ENCODE measurements around the gene FBXW9. TPM values are rescaled to one million over a fixed set of nuclear protein-coding genes. Genes with fewer than 3 reads are reported as not detected.

FBXW9 gene
- total RNA-seq, 1 experiment from 2014 or later = 15.4 TPM

GRCh38 chr19:12668346-12668745 lies 28.1 kb downstream of the FBXW9 start:
- CTCF ChIA-PET = no interaction called here

GRCh38 chr19:12667731-12668302 lies 28.6 kb downstream of the FBXW9 start:
- H3K36me3 ChIP-seq (ENCODE audit: insufficient read depth, low read length, poor library complexity, severe bottlenecking) = peaks cover 8% of the 10 kb centered on the region
- no peak for DNase-seq (ENCODE audit: low spot score)
- no peaks in the 10 kb centered on the region for H3K9me3 ChIP-seq (ENCODE audit: low read depth, low read length, poor library complexity, severe bottlenecking)
- peaks cover 18% of the 10 kb centered on the region for H3K4me1 ChIP-seq (ENCODE audit: insufficient read depth, low read length, poor library complexity, severe bottlenecking)
- H3K27me3 ChIP-seq (replicated peaks; ENCODE audit: insufficient read depth, low read depth, low read length, poor library complexity) = no peaks in the 10 kb centered on the region
- H3K4me3 ChIP-seq (ENCODE audit: low read depth, low read length, poor library complexity, severe bottlenecking) = peak overlapping the region; percentile 89
- ChIA-PET POLR2A (ENCODE audit: low non-redundant PET) (no interaction called here), CTCF (no interaction called here)
- TF ChIP-seq CTCF (conservative IDR thresholded peaks at IDR 0.05; ENCODE audit: low read depth, low read length) (no peak), EZH2 (IDR thresholded peaks at IDR 0.05; ENCODE audit: borderline replicate concordance, low read depth, low read length, poor library complexity, severe bottlenecking) (no peak)
- no peak overlapping the region for H3K27ac ChIP-seq (ENCODE audit: low read depth, low read length, poor library complexity, severe bottlenecking)
- no TSS peak for BruUV-seq (replicated peaks)
- intact Hi-C loops (cut with micrococcal nuclease; ENCODE audit: unreplicated experiment) = no loop called here

More at GRCh38 chr19:12668346-12668745, 28.1 kb downstream of the FBXW9 start:
- no TSS peak for BruUV-seq (replicated peaks)
- no peak for TF ChIP-seq CTCF (conservative IDR thresholded peaks at IDR 0.05; ENCODE audit: low read depth, low read length)
- no peak for TF ChIP-seq EZH2 (IDR thresholded peaks at IDR 0.05; ENCODE audit: borderline replicate concordance, low read depth, low read length, poor library complexity, severe bottlenecking)
- Histone ChIP-seq H3K4me3 (ENCODE audit: low read depth, low read length, poor library complexity, severe bottlenecking) (peak overlapping the region; percentile 89), H3K27ac (ENCODE audit: low read depth, low read length, poor library complexity, severe bottlenecking) (peak overlapping the region; percentile 97), H3K36me3 (ENCODE audit: insufficient read depth, low read length, poor library complexity, severe bottlenecking) (peaks cover 12% of the 10 kb centered on the region), H3K9me3 (ENCODE audit: low read depth, low read length, poor library complexity, severe bottlenecking) (no peaks in the 10 kb centered on the region), H3K27me3 (replicated peaks; ENCODE audit: insufficient read depth, low read depth, low read length, poor library complexity) (no peaks in the 10 kb centered on the region), H3K4me1 (ENCODE audit: insufficient read depth, low read length, poor library complexity, severe bottlenecking) (peaks cover 18% of the 10 kb centered on the region)
- POLR2A ChIA-PET (ENCODE audit: low non-redundant PET) = no interaction called here
- DNase-seq (ENCODE audit: low spot score) = no peak
- intact Hi-C loops (cut with micrococcal nuclease; ENCODE audit: unreplicated experiment) = no loop called here

- TF ChIP-seq CTCF (conservative IDR thresholded peaks at IDR 0.05; ENCODE audit: low read depth, low read length) = no peak
- no peak for TF ChIP-seq EZH2 (IDR thresholded peaks at IDR 0.05; ENCODE audit: borderline replicate concordance, low read depth, low read length, poor library complexity, severe bottlenecking)
- H3K27me3 ChIP-seq (replicated peaks; ENCODE audit: insufficient read depth, low read depth, low read length, poor library complexity) = no peaks in the 10 kb centered on the region
- intact Hi-C loops (cut with micrococcal nuclease; ENCODE audit: unreplicated experiment) = no loop called here
- peak within 1 kb of the TSS; percentile 78 for H3K27ac ChIP-seq (ENCODE audit: low read depth, low read length, poor library complexity, severe bottlenecking)
- H3K4me3 ChIP-seq (ENCODE audit: low read depth, low read length, poor library complexity, severe bottlenecking) = peak within 1 kb of the TSS; percentile 69
- DNase-seq (ENCODE audit: low spot score) = peak; percentile 90
- peaks cover 18% of the 10 kb centered on the region for H3K4me1 ChIP-seq (ENCODE audit: insufficient read depth, low read length, poor library complexity, severe bottlenecking)
- H3K9me3 ChIP-seq (ENCODE audit: low read depth, low read length, poor library complexity, severe bottlenecking) = no peaks in the 10 kb centered on the region
- ChIA-PET CTCF (interaction anchor here (0.6 to 0.8 kb wide), 2 partner anchors 12 to 27 kb away, joined by 3 to 4 read pairs; no protein-coding TSS in a partner anchor), POLR2A (ENCODE audit: low non-redundant PET) (interaction anchor here (0.6 kb wide), 1 partner anchor 18 kb away, joined by 5 read pairs; no protein-coding TSS in a partner anchor)
- peaks cover 4% of the 10 kb centered on the region for H3K36me3 ChIP-seq (ENCODE audit: insufficient read depth, low read length, poor library complexity, severe bottlenecking)
- no TSS peak for BruUV-seq (replicated peaks)
These were observed 30.0 kb downstream of the FBXW9 start, which contains the start of the genes MAN2B1 and WDR83 for GRCh38 chr19:12666265-12667048. MAN2B1 (minus strand) TSS chr19:12666742; CDS start chr19:12666701, 41 bp downstream. WDR83 (plus strand) TSS chr19:12666807; CDS start chr19:12669791, 2,984 bp downstream.
